OCI-LY7 (cell line): Measurements from ENCODE around the gene TNS3.

ENCODE experiments used
- EZH2phosphoT487 ChIP-seq: fragments of 200-600 bp; sonication (generic); IDR thresholded peaks from 2 replicates; pipeline ENCODE4 v1.6.1; 2018; ENCODE audit warnings: low read depth, borderline replicate concordance, mild to moderate bottlenecking, mixed run types, antibody characterized with exemption, low read length, moderate library complexity, mixed read lengths
- TF ChIP-seq, protein P1 (sequence below): fragments of 200-600 bp; sonication (generic); conservative IDR thresholded peaks from 2 replicates; pipeline ENCODE4 v1.5.1; 2014; ENCODE audit warnings: mild to moderate bottlenecking, antibody characterized with exemption, low read length, moderate library complexity, mixed read lengths

DNA sequence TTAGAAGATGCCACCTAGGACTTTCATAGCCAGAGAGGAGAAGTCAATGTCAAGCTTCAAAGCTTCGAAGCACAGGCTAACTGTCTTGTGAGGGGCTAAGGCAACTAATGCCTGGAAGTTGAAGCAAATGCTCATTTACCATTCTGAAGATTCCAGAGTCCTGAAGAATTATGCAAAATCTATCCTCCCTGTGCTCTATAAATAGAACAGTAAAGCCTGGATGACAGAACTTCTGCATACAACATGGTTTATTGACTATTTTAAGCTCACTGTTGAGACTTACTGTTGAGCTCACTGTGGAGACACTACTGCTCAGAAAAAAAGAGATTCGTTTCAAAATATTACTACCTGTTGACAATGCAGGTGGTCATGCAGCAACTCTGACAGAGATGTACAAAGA, 28.6 kb downstream of the TNS3 start:
- TF ChIP-seq, protein P1, sequence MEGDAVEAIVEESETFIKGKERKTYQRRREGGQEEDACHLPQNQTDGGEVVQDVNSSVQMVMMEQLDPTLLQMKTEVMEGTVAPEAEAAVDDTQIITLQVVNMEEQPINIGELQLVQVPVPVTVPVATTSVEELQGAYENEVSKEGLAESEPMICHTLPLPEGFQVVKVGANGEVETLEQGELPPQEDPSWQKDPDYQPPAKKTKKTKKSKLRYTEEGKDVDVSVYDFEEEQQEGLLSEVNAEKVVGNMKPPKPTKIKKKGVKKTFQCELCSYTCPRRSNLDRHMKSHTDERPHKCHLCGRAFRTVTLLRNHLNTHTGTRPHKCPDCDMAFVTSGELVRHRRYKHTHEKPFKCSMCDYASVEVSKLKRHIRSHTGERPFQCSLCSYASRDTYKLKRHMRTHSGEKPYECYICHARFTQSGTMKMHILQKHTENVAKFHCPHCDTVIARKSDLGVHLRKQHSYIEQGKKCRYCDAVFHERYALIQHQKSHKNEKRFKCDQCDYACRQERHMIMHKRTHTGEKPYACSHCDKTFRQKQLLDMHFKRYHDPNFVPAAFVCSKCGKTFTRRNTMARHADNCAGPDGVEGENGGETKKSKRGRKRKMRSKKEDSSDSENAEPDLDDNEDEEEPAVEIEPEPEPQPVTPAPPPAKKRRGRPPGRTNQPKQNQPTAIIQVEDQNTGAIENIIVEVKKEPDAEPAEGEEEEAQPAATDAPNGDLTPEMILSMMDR = no peak
- no peak for TF ChIP-seq EZH2phosphoT487
